PFSK-1 (cell line): ENCODE data around the gene TELO2.

Source experiments
- FOXP2 ChIP-seq: optimal IDR thresholded peaks from 2 replicates; pipeline ENCODE3; 2011; ENCODE audit warnings: borderline replicate concordance, control low read depth, inconsistent platforms; ENCODE audit not compliant: insufficient read depth; ENCODE audit errors: extremely low read length, extremely low read depth
- POLR2AphosphoS5 ChIP-seq: IDR thresholded peaks from 2 replicates; pipeline ENCODE4 v1.6.1; 2012; ENCODE audit warnings: low read depth, mild to moderate bottlenecking, control low read depth, low read length, moderate library complexity
- REST ChIP-seq, 2 experiments: IDR thresholded peaks; 2 replicates each; pipeline versions ENCODE4 v1.6.1 to v1.8.0; 2011 to 2012; ENCODE audit warnings: low read depth in 2 of 2, low read length in 2 of 2, control low read depth in 1 of 2, inconsistent platforms in 1 of 2, mild to moderate bottlenecking in 1 of 2, moderate library complexity in 1 of 2; ENCODE audit not compliant: insufficient read depth in 1 of 2
- SIN3A ChIP-seq: IDR thresholded peaks from 2 replicates; pipeline ENCODE4 v1.6.1; 2012; ENCODE audit warnings: mild to moderate bottlenecking, low read length, moderate library complexity, borderline replicate concordance; ENCODE audit not compliant: insufficient read depth
- TAF1 ChIP-seq: IDR thresholded peaks from 2 replicates; pipeline ENCODE4 v1.6.1; 2012; ENCODE audit warnings: low read length, control low read depth, borderline replicate concordance; ENCODE audit not compliant: insufficient read depth

The TELO2 gene

DNA sequence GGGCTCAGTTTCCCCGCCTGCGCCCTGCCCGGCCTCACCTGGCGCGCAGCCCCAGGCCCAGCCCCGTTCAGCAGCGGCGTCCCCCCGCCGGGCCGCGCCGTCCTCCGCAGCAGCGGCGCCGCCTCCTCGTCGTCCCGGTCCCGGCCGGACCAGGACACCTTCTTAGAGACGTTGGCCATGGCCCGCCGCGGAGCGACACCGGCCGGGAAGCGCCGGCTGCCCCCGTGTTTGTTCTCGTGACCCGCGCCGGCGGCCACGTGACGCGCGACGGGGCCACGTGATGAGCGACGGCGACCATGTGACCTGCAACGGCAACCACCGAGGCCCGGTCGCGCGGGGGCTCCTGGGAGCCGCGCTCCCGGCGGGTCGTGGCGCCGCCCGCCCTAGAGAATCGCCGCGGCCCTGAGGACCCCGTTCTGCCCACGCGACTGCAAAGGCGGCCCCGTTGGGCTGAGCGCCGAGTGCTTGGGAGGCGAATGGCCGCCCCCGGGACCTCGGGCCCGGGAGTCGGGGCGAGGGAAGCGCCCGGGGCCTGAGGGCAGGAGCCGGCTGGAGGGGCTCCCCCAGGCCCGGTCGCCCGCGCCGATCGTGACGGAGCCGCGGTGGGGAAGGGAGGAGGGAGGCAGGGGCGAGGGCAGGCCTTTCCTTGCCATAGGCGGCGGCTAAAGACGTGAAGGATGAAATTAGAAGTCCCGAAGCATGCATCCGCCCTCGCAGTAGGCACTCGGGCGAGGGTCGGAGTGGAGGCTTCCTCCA is 18.2 kb upstream of the TELO2 start, which contains the start of gene CLCN7:
TSS of gene CLCN7 (minus strand) at position 233 of the 756 bp plus-strand sequence. CDS start at position 179, 54 bp downstream.
- TF ChIP-seq REST (IDR thresholded peaks at IDR 0.05; ENCODE audit: insufficient read depth in 1 of 2, low read depth in 2 of 2, low read length in 2 of 2) (0 out of 4 replicates have a peak, but pooled peaks of 1 of the 2 experiments have one; percentile 5), FOXP2 (peak; percentile 56), POLR2AphosphoS5 (peak; percentile 70), SIN3A (peak; percentile 94; the same call in 1 of the 2 replicates), TAF1 (no peak)

GRCh38 chr16:1475552-1476114 is 17.5 kb upstream of the TELO2 start:
- TF ChIP-seq FOXP2, result no peak
- no peak for TF ChIP-seq TAF1
- TF ChIP-seq REST (IDR thresholded peaks at IDR 0.05; ENCODE audit: insufficient read depth in 1 of 2, low read depth in 2 of 2, low read length in 2 of 2), result no peak
- TF ChIP-seq SIN3A, result no peak
- TF ChIP-seq POLR2AphosphoS5, result no peak

- TF ChIP-seq SIN3A, result no peak
- no peak for TF ChIP-seq POLR2AphosphoS5
- TF ChIP-seq REST (IDR thresholded peaks at IDR 0.05; ENCODE audit: insufficient read depth in 1 of 2, low read depth in 2 of 2, low read length in 2 of 2), result no peak
- TF ChIP-seq FOXP2, result no peak
- no peak for TF ChIP-seq TAF1
These were observed 16.1 kb upstream of the TELO2 start for GRCh38 chr16:1477033-1477432.

DNA sequence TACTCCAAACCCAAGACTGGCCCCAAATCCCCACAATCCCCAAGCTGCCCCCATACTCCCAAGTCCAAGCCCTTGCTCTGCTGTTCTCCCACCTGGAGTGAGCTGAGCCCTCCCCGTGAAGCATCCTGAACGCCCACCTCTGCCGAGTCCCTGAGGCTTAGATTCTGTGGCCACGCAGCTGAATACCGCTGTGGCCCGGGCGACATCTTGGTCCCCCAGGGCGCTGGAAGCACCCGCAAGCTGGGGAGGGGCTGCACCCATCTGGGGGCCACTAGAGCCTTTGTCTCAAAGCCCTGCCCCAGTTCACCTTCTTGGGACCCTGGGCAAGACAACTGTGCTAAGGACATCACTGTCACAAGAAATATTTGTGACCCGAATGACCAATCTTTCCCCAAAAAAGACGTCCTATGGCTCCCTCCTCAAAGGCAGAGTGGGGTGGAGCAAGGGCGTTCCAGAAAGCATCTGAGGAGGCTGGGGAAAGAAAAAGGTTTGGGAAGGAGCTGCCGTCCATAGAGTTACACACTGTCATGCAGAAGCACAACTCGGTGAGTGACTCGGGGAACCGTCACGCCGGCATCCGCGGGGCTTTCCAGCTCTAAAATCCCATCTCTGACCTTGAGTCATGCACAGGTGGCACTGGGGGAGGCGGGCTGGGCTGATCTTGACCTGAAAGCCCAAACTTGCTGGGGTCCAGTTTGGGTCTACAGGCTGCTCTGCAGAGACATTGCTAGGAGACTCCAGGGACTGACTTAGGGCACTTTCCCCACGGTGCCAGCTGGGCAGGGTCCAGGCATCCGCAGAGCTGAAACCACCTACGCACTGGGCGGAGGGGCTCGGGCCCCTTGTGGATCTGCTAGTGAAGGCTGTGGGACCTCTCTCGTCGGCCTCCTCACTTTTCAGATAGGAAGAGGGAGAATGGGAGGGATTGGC is 11.0 kb upstream of the TELO2 start:
- TF ChIP-seq SIN3A (no peak), REST (IDR thresholded peaks at IDR 0.05; ENCODE audit: insufficient read depth in 1 of 2, low read depth in 2 of 2, low read length in 2 of 2) (no peak), FOXP2 (no peak), TAF1 (no peak), POLR2AphosphoS5 (no peak)
